IgD-negative memory B cell (primary cell): Measurements from ENCODE around the gene MLIP. TPM values are rescaled to one million over a fixed set of nuclear protein-coding genes. Genes with fewer than 3 reads are reported as not detected.
"Not testable (repeated sequence)": the region's sequence is repeated elsewhere in the genome, so short reads cannot be mapped to it uniquely, and the experiment has no call there.

Source experiments
- H3K27ac Mint-ChIP-seq, 3 donors: one replicate each; pipeline ENCODE4 v1.8.0; 2020 to 2022; ENCODE audit warnings: mild to moderate bottlenecking in 3 of 3, mixed read lengths in 3 of 3, moderate library complexity in 1 of 3
- H3K27me3 Mint-ChIP-seq: one replicate; pipeline ENCODE4 v1.8.0; 2021; ENCODE audit warnings: mixed read lengths
- H3K36me3 Mint-ChIP-seq: one replicate; pipeline ENCODE4 v1.8.0; 2020; ENCODE audit warnings: mild to moderate bottlenecking, mixed read lengths
- H3K4me1 Mint-ChIP-seq, 3 donors: one replicate each; pipeline ENCODE4 v1.8.0; 2020 to 2022; ENCODE audit warnings: mixed read lengths in 3 of 3, mild to moderate bottlenecking in 1 of 3
- H3K4me3 Mint-ChIP-seq, 4 donors: one replicate each; pipeline ENCODE4 v1.8.0; 2020 to 2022; ENCODE audit warnings: mild to moderate bottlenecking in 4 of 4, mixed read lengths in 4 of 4, moderate library complexity in 3 of 4
- H3K9me3 Mint-ChIP-seq, 3 donors: one replicate each; pipeline ENCODE4 v1.8.0; 2020 to 2021; ENCODE audit warnings: mixed read lengths in 3 of 3, mild to moderate bottlenecking in 1 of 3
- polyA plus RNA-seq: library from polyadenylated mRNA; unstranded; fragments of 300-500 nt; fragmentation: Illumina TruSeq; gene quantifications from one replicate; pipeline ENCODE4 v1.2.3, GENCODE V29; 2021

Gene MLIP
- polyA plus RNA-seq, 1 donor from 2014 or later, result not detected

- no peak overlapping the region for H3K27ac Mint-ChIP-seq
Observed at GRCh38 chr6:54206510-54206909, 95.3 kb downstream of the MLIP start.

GRCh38 chr6:54209983-54210382, 98.7 kb downstream of the MLIP start:
- not testable (repeated sequence) for H3K27me3 Mint-ChIP-seq, H3K27ac Mint-ChIP-seq, H3K36me3 Mint-ChIP-seq, H3K4me1 Mint-ChIP-seq, H3K9me3 Mint-ChIP-seq, H3K4me3 Mint-ChIP-seq

More at GRCh38 chr6:54206510-54206909, 95.3 kb downstream of the MLIP start:
- Mint-ChIP-seq H3K36me3 (no peaks in the 10 kb centered on the region), H3K4me1 (no peaks in the 10 kb centered on the region), H3K9me3 (no peaks in the 10 kb centered on the region), H3K27me3 (peaks cover 1% of the 10 kb centered on the region), H3K4me3 (no peak overlapping the region)

GRCh38 chr6:54214286-54214685, 103.0 kb downstream of the MLIP start:
- Mint-ChIP-seq H3K36me3 (no peaks in the 10 kb centered on the region), H3K27ac (no peak overlapping the region), H3K9me3 (no peaks in the 10 kb centered on the region), H3K4me3 (no peak overlapping the region), H3K4me1 (peaks cover 1 to 5% (median 2%) of the 10 kb centered on the region in 3 donors), H3K27me3 (no peaks in the 10 kb centered on the region)

GRCh38 chr6:54216336-54216735, 105.1 kb downstream of the MLIP start:
- Mint-ChIP-seq H3K36me3 (no peaks in the 10 kb centered on the region), H3K4me3 (no peak overlapping the region), H3K27me3 (no peaks in the 10 kb centered on the region), H3K9me3 (no peaks in the 10 kb centered on the region), H3K4me1 (peaks cover 1 to 5% (median 2%) of the 10 kb centered on the region in 3 donors), H3K27ac (no peak overlapping the region)

- Mint-ChIP-seq H3K36me3 (no peaks in the 10 kb centered on the region), H3K27ac (no peak overlapping the region), H3K4me3 (no peak overlapping the region), H3K4me1 (peaks cover 1 to 5% (median 2%) of the 10 kb centered on the region in 3 donors), H3K27me3 (no peaks in the 10 kb centered on the region), H3K9me3 (no peaks in the 10 kb centered on the region)
Observed at GRCh38 chr6:54217018-54217417, 105.8 kb downstream of the MLIP start.

GRCh38 chr6:54222217-54222616, 111.0 kb downstream of the MLIP start:
- no peaks in the 10 kb centered on the region for H3K27me3 Mint-ChIP-seq
- no peaks in the 10 kb centered on the region for H3K4me1 Mint-ChIP-seq
- peaks cover 2% of the 10 kb centered on the region for H3K36me3 Mint-ChIP-seq
- no peak overlapping the region for H3K4me3 Mint-ChIP-seq
- H3K9me3 Mint-ChIP-seq, result peaks cover 0 to 8% (median 6%) of the 10 kb centered on the region in 3 donors
- no peak overlapping the region for H3K27ac Mint-ChIP-seq

GRCh38 chr6:54232703-54233102, 121.5 kb downstream of the MLIP start:
- peaks cover 2% of the 10 kb centered on the region for H3K27me3 Mint-ChIP-seq
- H3K9me3 Mint-ChIP-seq, result peaks cover 0 to 4% (median 0%) of the 10 kb centered on the region in 3 donors
- no peaks in the 10 kb centered on the region for H3K4me1 Mint-ChIP-seq
- no peak overlapping the region for H3K4me3 Mint-ChIP-seq
- H3K36me3 Mint-ChIP-seq, result no peaks in the 10 kb centered on the region
- no peak overlapping the region for H3K27ac Mint-ChIP-seq

GRCh38 chr6:54234539-54234938, 123.3 kb downstream of the MLIP start:
- peaks cover 2% of the 10 kb centered on the region for H3K27me3 Mint-ChIP-seq
- H3K27ac Mint-ChIP-seq, result no peak overlapping the region
- peaks cover 0 to 4% (median 0%) of the 10 kb centered on the region in 3 donors for H3K9me3 Mint-ChIP-seq
- no peak overlapping the region for H3K4me3 Mint-ChIP-seq
- no peaks in the 10 kb centered on the region for H3K36me3 Mint-ChIP-seq
- H3K4me1 Mint-ChIP-seq, result no peaks in the 10 kb centered on the region

GRCh38 chr6:54236984-54237383, 125.7 kb downstream of the MLIP start:
- H3K9me3 Mint-ChIP-seq, result no peaks in the 10 kb centered on the region
- H3K4me3 Mint-ChIP-seq, result no peak overlapping the region
- H3K27me3 Mint-ChIP-seq, result no peaks in the 10 kb centered on the region
- H3K36me3 Mint-ChIP-seq, result no peaks in the 10 kb centered on the region
- no peaks in the 10 kb centered on the region for H3K4me1 Mint-ChIP-seq
- no peak overlapping the region for H3K27ac Mint-ChIP-seq

GRCh38 chr6:54238396-54238795, 127.2 kb downstream of the MLIP start:
- H3K36me3 Mint-ChIP-seq, result no peaks in the 10 kb centered on the region

GRCh38 chr6:54243699-54244098, 132.5 kb downstream of the MLIP start:
- Mint-ChIP-seq H3K4me1 (no peaks in the 10 kb centered on the region), H3K9me3 (no peaks in the 10 kb centered on the region), H3K27me3 (no peaks in the 10 kb centered on the region), H3K27ac (no peak overlapping the region), H3K4me3 (no peak overlapping the region), H3K36me3 (no peaks in the 10 kb centered on the region)

More at GRCh38 chr6:54238396-54238795, 127.2 kb downstream of the MLIP start:
- no peak overlapping the region for H3K4me3 Mint-ChIP-seq
- H3K27me3 Mint-ChIP-seq, result no peaks in the 10 kb centered on the region
- no peaks in the 10 kb centered on the region for H3K9me3 Mint-ChIP-seq
- no peak overlapping the region for H3K27ac Mint-ChIP-seq
- H3K4me1 Mint-ChIP-seq, result no peaks in the 10 kb centered on the region

GRCh38 chr6:54244430-54244829, 133.2 kb downstream of the MLIP start:
- no peaks in the 10 kb centered on the region for H3K9me3 Mint-ChIP-seq

GRCh38 chr6:54245265-54245664, 134.0 kb downstream of the MLIP start:
- Mint-ChIP-seq H3K36me3 (no peaks in the 10 kb centered on the region), H3K27ac (no peak overlapping the region), H3K27me3 (no peaks in the 10 kb centered on the region), H3K4me1 (no peaks in the 10 kb centered on the region), H3K9me3 (no peaks in the 10 kb centered on the region), H3K4me3 (no peak overlapping the region)

More at GRCh38 chr6:54244430-54244829, 133.2 kb downstream of the MLIP start:
- Mint-ChIP-seq H3K27me3 (no peaks in the 10 kb centered on the region), H3K27ac (no peak overlapping the region), H3K4me1 (no peaks in the 10 kb centered on the region), H3K36me3 (no peaks in the 10 kb centered on the region), H3K4me3 (no peak overlapping the region)

- no peak overlapping the region for H3K4me3 Mint-ChIP-seq
- H3K27ac Mint-ChIP-seq, result no peak overlapping the region
- H3K27me3 Mint-ChIP-seq, result no peaks in the 10 kb centered on the region
- no peaks in the 10 kb centered on the region for H3K9me3 Mint-ChIP-seq
- H3K36me3 Mint-ChIP-seq, result no peaks in the 10 kb centered on the region
- H3K4me1 Mint-ChIP-seq, result no peaks in the 10 kb centered on the region
Observed at GRCh38 chr6:54248319-54248718, 137.1 kb downstream of the MLIP start.

GRCh38 chr6:54248994-54249393, 137.8 kb downstream of the MLIP start:
- Mint-ChIP-seq H3K4me3 (no peak overlapping the region), H3K27me3 (peaks cover 1% of the 10 kb centered on the region), H3K4me1 (no peaks in the 10 kb centered on the region), H3K27ac (no peak overlapping the region), H3K36me3 (no peaks in the 10 kb centered on the region), H3K9me3 (no peaks in the 10 kb centered on the region)

- not testable (repeated sequence) for H3K9me3 Mint-ChIP-seq, H3K27me3 Mint-ChIP-seq, H3K4me1 Mint-ChIP-seq, H3K36me3 Mint-ChIP-seq, H3K27ac Mint-ChIP-seq, H3K4me3 Mint-ChIP-seq
Observed at GRCh38 chr6:54249812-54250211, 138.6 kb downstream of the MLIP start.

- Mint-ChIP-seq H3K4me1 (no peaks in the 10 kb centered on the region), H3K9me3 (no peaks in the 10 kb centered on the region), H3K4me3 (no peak overlapping the region), H3K27me3 (peaks cover 1% of the 10 kb centered on the region), H3K27ac (no peak overlapping the region), H3K36me3 (peaks cover 3% of the 10 kb centered on the region)
Observed at GRCh38 chr6:54252496-54252895, 141.3 kb downstream of the MLIP start.
